CD1c-positive myeloid dendritic cell (primary cell): ENCODE measurements around the gene PRKCE.
A peak's percentile ranks its signal among the peaks of the same experiment; 100 is the strongest.

ENCODE experiments used
- DNase-seq: peaks from one replicate; pipeline ENCODE4 v3.0.0-alpha.2; 2016; ENCODE audit errors: extremely low spot score

PRKCE gene

GRCh38 chr2:45860136-45861121, 209.0 kb downstream of the PRKCE start:
- peak; percentile 42 for DNase-seq

- DNase-seq, result no peak
Observed at GRCh38 chr2:45862843-45863242, 211.4 kb downstream of the PRKCE start.

DNA sequence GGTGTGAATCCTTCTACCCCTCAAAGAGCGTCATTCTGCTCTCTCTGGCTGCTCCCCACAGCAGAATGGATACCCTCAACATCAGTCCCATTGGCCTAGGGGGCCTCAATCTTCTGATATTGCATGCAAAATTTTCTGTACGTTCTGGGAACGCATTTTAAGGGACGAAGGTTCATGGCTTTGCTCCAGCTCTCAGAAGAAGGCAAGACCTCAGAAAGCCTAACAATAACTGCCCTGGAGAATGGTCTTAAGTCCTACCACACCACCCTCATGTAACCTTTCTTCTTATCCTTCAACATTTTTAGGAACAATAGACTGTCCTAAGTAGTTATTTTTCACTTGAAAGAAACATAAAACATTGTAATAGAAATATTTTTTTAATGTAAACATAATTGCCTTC, 212.6 kb downstream of the PRKCE start:
- no peak for DNase-seq

DNA sequence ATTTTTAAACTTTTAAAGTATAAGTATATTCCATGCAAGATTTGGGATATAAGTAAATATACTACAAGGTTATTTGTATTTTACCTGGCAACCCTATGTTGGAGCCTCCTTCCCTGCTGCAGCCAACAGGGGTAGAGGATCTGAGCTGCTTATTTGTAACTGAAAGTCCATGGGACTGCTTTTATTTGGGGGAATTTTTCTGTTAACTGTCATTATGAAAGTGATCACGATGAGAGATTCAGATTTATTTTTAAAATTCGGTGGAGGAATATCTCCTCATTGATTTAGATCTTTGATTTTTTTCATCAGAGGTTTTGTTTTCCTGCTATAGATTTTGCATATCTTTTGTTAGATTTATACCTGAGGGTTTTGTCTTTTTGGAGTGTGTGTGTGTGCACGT, 215.9 kb downstream of the PRKCE start:
- DNase-seq, result no peak

- no peak for DNase-seq
Observed at GRCh38 chr2:45867800-45868199, 216.3 kb downstream of the PRKCE start.

- no peak for DNase-seq
Observed at GRCh38 chr2:45869165-45869501, 217.7 kb downstream of the PRKCE start.

- DNase-seq, result no peak
Observed at GRCh38 chr2:45871025-45871424, 219.6 kb downstream of the PRKCE start.

DNA sequence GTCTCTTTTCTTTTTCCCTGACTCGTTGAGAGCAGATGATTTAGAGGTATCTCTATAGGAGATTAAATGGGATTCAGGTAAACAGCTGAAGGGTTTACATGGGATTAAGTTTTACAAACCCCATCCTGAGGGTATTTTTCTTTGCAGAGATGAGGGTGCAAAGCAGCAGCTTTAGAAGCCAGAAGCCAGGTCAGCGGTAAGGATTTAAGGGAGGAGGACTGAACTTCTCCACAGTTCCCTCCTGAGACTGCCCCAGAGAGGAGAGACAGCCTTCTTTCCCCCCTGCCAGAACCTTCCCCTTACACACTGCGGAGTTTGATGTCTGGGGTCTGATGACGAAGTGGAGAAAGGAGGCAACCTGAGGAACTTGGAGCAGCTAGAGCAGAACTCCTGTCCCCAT, 220.1 kb downstream of the PRKCE start:
- no peak for DNase-seq

- DNase-seq, result no peak
Observed at GRCh38 chr2:45872211-45872610, 220.7 kb downstream of the PRKCE start.

- no peak for DNase-seq
Observed at GRCh38 chr2:45874344-45874743, 222.9 kb downstream of the PRKCE start.

DNA sequence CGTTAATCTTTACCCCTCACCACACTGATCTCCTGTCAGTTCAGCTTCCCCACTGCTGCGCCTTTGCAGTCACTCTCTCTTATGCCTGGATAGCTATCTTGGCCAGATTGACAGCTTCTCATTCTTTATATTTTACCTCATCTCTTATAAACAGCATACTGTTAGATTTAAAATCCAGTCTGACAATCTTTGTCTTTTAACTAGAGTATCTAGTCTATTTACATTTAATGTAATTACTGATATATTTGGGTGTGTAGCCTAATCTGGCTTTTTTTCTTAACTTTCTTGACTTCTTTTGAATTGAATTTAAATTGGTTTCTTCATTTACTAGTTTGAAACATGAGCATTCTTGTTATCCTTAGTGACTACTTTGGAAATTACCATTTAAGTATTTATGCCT, 225.1 kb downstream of the PRKCE start:
- DNase-seq, result no peak

GRCh38 chr2:45879406-45879805, 227.9 kb downstream of the PRKCE start:
- DNase-seq, result no peak

DNA sequence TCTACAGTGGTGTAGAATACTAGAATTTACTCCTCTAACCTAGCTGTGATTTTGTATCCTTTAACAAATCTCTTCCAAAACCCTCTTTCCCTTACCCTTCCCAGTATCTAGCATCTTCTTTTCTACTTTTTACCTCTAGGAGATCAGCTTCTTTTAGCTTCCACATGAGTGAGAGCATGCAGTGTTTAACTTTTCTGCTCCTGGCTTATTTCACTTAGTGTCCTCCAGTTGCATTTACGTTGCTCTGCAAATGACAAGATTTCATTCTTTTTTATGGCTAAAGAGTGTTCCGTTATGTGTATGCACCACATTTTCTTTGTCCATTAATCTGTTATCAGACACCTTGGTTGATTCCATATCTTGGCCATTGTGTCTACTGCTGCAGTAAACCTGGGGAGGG, 228.5 kb downstream of the PRKCE start:
- DNase-seq, result no peak

- DNase-seq, result no peak
Observed at GRCh38 chr2:45881970-45882581, 230.6 kb downstream of the PRKCE start.

DNA sequence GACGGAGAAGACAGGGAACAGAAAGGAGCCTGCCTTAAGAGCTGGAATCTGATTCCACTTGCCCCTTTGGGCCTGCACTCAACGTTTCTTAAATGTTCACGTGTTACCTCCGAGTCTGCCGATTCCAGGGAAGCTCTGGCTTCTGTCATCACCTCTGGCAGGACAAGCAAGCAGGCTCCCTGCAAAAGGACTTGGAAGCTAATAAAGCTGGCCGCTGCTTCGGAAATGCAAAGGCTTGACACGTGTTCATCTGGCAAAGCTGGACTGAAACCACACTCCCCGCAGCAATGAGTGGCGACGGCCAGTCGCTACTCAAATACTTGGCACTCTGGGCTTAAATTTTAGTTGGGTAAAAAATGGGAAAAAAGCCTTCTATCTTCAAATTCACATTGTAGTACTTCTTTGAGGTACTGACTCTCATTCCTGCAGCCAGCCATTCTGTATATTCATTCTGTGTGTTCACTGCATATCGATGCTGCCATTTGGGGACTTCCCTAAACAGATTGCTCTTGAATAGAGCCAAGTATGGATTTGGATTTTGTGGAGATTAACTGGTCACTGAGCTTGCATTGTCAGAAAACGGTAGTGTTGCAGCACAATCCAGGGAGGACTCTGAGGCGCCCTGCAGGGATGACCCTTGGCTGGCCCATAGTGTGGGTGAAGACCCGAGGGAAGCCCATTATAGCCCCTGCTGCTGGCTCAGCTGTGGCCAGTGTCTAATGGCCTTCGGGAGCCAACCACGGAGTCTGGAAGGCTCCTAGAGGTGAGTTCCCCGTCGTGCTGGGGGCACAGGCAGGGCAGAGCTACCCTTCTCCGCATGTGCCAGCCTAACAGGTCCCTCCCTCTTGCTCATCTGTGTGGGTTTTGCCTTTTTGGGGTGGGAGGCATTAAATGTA, 231.5 kb downstream of the PRKCE start:
- no peak for DNase-seq

GRCh38 chr2:45883603-45884000, 232.1 kb downstream of the PRKCE start:
- DNase-seq, result no peak

DNA sequence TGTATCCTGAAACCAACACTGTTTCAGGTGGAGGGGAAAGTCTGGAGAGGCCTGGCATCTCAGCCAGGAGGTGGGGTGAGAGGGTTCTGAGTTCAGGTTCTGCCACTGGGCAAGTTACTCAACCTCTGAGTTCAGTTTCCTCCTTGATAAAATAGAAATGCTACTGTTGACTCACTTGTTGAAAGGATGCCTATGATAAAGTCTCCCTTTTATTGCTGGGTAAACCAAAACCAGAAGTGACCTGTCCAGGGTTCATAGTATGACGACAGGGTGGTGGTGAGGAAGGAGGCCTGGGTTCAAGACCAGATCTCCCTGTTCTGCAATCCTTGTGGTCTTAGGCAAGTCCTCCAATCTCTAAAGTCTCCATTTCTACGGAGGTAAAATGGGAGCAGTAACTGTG, 232.7 kb downstream of the PRKCE start:
- DNase-seq, result peak; percentile 44

DNA sequence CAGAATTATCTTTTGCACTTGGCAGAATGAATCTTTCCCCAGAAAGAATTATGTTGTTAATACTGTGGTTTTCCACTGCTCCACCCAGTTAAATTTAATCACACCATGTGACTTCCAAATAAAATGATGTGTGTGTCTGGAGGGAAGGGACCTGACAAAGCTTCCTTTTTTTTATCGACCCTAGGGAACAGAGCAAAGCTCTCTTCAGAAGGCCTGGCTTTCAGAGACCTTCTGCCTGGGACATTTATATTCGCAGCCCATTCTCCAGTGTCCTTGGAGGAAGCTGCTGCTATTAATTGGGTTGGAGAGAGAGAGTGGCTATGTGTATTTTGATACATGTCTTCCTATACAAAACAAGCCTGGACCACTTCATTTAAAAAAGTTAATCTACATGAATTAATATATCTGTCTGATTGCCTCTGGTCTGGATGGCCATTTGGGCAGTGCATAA, 233.7 kb downstream of the PRKCE start:
- DNase-seq, result peak; percentile 32

DNA sequence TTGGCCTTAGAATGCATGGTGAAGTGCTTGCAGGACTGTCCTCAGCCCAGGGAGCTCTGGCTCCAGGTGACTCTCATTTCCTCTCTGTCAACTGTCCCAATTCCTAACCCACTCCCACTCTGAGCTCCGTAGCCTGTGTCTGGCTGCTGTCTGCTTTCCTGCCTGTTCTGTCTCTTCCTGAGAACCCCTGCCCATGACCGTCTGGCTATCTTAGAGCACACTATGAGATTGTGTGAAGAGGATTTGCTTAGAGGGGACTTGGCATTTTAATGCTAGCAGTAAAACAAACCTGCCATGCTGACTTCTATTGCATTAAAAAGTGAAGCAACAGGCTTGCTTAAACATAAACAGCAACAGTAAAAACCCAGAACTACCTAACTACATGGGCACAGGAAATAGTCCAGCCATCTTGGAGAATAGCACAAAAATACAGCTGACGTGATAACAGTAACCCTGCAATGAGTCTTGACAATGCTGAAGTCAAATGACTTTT, 234.7 kb downstream of the PRKCE start:
- DNase-seq, result no peak

- DNase-seq, result peak; percentile 85
Observed at GRCh38 chr2:45888167-45888566, 236.7 kb downstream of the PRKCE start.

- DNase-seq, result no peak
Observed at GRCh38 chr2:45888641-45889040, 237.2 kb downstream of the PRKCE start.

DNA sequence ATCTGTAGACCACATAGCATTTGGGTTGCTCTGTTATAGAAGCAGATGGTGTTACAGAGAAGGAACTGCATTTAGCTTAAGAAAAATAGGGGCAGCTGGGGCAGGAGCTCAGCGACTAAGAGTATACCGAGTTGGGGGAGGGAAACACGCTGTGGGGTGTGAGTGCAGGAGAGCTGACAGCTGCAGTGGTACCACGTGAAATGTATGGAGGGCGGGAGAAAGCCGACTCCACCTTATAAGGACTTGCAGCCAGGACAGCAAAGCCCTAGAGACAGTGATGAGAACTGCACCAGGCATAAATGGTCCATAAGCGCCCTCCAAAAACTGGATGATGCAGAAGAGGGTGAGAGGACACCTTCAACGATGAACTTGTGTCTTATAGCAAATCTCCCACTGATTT, 237.6 kb downstream of the PRKCE start:
- DNase-seq, result peak; percentile 34
